Liver (tissue), 3 donors: ENCODE data around the gene KNG1.

ENCODE experiments used
- EGR1 ChIP-seq, 2 donors: IDR thresholded peaks; 2 replicates each; pipeline ENCODE4 v1.6.1; 2016 to 2018; ENCODE audit warnings: antibody characterized with exemption in 2 of 2, low read depth in 2 of 2
- GABPA ChIP-seq, 2 donors: IDR thresholded peaks in 1 of 2; conservative IDR thresholded peaks in 1 of 2; 2 replicates each; pipeline ENCODE4 v1.6.1; 2016; ENCODE audit warnings: antibody characterized with exemption in 2 of 2, mild to moderate bottlenecking in 1 of 2, moderate library complexity in 1 of 2
- JUND ChIP-seq, 2 donors: IDR thresholded peaks; 2 replicates each; pipeline ENCODE4 v1.6.1; 2016; ENCODE audit warnings: antibody characterized with exemption in 2 of 2
- NR2F2 ChIP-seq: IDR thresholded peaks from 2 replicates; pipeline ENCODE4 v1.6.1; 2016; ENCODE audit warnings: antibody characterized with exemption
- RXRA ChIP-seq, 2 donors: IDR thresholded peaks; 2 replicates each; pipeline ENCODE4 v1.6.1; 2017 to 2018; ENCODE audit warnings: antibody characterized with exemption in 2 of 2, mild to moderate bottlenecking in 1 of 2
- SP1 ChIP-seq: IDR thresholded peaks from 2 replicates; pipeline ENCODE4 v1.6.1; 2018; ENCODE audit warnings: antibody characterized with exemption, mild to moderate bottlenecking
- TAF1 ChIP-seq: conservative IDR thresholded peaks from 2 replicates; pipeline ENCODE4 v1.6.1; 2016; ENCODE audit warnings: antibody characterized with exemption, mild to moderate bottlenecking
- YY1 ChIP-seq: IDR thresholded peaks from 2 replicates; pipeline ENCODE4 v1.6.1; 2016; ENCODE audit warnings: antibody characterized with exemption, mild to moderate bottlenecking
- TF ChIP-seq, protein P1 (sequence below): fragments of 150-350 bp; IDR thresholded peaks from 2 replicates; pipeline ENCODE4 v1.5.1; 2017; ENCODE audit warnings: improper control_type of control experiment, low read depth, low read length; ENCODE audit not compliant: missing input control
- TF ChIP-seq, protein P2 (sequence below): IDR thresholded peaks from 2 replicates; pipeline ENCODE4 v1.6.1; 2016; ENCODE audit warnings: antibody characterized with exemption
- TF ChIP-seq, protein P3 (sequence below): IDR thresholded peaks from 2 replicates; pipeline ENCODE4 v1.6.1; 2016; ENCODE audit warnings: antibody characterized with exemption
- TF ChIP-seq, protein P4 (sequence below): IDR thresholded peaks from 2 replicates; pipeline ENCODE4 v1.6.1; 2016; ENCODE audit warnings: antibody characterized with exemption, mild to moderate bottlenecking
- donor health status: healthy.
- donor health status: healthy.

DNA sequence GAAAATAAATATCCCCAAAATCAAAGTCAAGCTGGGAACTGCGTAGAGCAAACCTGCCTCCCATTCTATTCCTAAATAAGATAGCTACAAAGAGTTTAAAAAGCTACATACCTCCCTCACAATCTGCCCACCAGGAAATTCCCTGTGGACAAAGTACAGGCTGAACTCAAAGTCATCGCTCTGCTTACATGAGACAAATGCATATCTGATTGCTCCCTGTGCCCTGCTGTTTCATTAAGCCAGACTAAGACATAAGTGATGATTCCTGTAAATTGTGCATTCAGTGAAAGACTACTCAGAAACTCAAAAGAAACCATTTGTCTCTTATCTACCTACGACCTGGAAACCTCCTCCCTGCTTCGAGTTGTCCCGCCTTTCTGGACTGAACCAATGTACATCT, 37.7 kb downstream of the KNG1 start:
- TF ChIP-seq, protein P1, sequence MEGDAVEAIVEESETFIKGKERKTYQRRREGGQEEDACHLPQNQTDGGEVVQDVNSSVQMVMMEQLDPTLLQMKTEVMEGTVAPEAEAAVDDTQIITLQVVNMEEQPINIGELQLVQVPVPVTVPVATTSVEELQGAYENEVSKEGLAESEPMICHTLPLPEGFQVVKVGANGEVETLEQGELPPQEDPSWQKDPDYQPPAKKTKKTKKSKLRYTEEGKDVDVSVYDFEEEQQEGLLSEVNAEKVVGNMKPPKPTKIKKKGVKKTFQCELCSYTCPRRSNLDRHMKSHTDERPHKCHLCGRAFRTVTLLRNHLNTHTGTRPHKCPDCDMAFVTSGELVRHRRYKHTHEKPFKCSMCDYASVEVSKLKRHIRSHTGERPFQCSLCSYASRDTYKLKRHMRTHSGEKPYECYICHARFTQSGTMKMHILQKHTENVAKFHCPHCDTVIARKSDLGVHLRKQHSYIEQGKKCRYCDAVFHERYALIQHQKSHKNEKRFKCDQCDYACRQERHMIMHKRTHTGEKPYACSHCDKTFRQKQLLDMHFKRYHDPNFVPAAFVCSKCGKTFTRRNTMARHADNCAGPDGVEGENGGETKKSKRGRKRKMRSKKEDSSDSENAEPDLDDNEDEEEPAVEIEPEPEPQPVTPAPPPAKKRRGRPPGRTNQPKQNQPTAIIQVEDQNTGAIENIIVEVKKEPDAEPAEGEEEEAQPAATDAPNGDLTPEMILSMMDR: no peak
- no peak for TF ChIP-seq TAF1
- no peak for TF ChIP-seq RXRA (IDR thresholded peaks at IDR 0.05)
- TF ChIP-seq, protein P2, sequence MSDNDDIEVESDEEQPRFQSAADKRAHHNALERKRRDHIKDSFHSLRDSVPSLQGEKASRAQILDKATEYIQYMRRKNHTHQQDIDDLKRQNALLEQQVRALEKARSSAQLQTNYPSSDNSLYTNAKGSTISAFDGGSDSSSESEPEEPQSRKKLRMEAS: no peak
- TF ChIP-seq YY1: no peak
- TF ChIP-seq JUND (IDR thresholded peaks at IDR 0.05): no peak
- no peak for TF ChIP-seq EGR1 (IDR thresholded peaks at IDR 0.05; ENCODE audit: low read depth in 2 of 2)
- TF ChIP-seq, protein P3, sequence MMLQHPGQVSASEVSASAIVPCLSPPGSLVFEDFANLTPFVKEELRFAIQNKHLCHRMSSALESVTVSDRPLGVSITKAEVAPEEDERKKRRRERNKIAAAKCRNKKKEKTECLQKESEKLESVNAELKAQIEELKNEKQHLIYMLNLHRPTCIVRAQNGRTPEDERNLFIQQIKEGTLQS: no peak
- TF ChIP-seq NR2F2: no peak
- TF ChIP-seq, protein P4, sequence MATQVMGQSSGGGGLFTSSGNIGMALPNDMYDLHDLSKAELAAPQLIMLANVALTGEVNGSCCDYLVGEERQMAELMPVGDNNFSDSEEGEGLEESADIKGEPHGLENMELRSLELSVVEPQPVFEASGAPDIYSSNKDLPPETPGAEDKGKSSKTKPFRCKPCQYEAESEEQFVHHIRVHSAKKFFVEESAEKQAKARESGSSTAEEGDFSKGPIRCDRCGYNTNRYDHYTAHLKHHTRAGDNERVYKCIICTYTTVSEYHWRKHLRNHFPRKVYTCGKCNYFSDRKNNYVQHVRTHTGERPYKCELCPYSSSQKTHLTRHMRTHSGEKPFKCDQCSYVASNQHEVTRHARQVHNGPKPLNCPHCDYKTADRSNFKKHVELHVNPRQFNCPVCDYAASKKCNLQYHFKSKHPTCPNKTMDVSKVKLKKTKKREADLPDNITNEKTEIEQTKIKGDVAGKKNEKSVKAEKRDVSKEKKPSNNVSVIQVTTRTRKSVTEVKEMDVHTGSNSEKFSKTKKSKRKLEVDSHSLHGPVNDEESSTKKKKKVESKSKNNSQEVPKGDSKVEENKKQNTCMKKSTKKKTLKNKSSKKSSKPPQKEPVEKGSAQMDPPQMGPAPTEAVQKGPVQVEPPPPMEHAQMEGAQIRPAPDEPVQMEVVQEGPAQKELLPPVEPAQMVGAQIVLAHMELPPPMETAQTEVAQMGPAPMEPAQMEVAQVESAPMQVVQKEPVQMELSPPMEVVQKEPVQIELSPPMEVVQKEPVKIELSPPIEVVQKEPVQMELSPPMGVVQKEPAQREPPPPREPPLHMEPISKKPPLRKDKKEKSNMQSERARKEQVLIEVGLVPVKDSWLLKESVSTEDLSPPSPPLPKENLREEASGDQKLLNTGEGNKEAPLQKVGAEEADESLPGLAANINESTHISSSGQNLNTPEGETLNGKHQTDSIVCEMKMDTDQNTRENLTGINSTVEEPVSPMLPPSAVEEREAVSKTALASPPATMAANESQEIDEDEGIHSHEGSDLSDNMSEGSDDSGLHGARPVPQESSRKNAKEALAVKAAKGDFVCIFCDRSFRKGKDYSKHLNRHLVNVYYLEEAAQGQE: no peak
- no peak for TF ChIP-seq SP1
- TF ChIP-seq GABPA (IDR thresholded peaks at IDR 0.05 in 1 of 2, conservative IDR thresholded peaks at IDR 0.05 in 1 of 2): no peak
